ENCODE data around the gene NLRC3.
"Not testable (repeated sequence)": the region's sequence is repeated elsewhere in the genome, so short reads cannot be mapped to it uniquely, and the experiment has no call there.

The NLRC3 gene

DNA sequence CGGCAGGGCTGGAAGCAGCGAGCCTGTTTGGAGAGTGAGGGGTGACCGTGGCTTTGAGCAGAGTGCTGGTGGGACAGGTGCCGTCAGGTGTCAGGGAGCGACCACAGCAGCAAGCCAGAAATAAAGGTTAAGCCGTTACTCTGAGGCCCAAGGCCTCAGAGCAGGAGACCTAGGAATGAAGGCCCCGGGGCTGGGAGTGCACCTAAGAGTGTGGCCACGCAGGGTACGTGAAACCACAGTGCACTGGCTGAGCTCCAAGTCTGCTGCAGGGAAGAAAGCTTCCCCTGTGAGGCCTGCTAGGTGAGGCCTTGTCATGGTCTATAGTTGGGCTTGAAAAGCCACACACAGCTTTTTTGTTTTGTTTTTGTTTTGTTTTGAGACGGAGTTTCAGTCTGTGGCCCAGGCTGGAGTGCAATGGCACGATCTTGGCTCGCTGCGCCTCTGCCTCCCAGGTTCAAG, 67.7 kb downstream of the NLRC3 start:
- no peak for DNase-seq

DNA sequence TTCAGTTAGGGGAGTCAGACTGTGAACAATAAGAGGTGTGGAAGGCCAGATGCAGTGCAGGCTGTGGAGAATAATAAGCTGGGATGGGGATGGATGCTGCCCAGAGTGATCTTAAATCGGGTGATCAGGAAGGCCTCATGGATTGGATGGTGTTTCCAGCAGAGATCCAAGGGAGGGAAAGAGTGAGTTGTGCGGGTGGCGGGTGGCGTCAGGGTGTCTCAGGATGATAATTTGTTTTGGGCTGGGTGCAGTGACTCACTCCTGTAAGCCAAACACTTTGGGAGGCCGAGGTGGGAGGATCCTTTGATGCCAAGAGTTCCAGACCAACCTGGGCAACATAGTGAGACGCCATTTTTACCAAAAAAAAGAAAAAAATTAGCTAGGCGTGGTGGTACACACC, 68.5 kb downstream of the NLRC3 start:
- DNase-seq = no peak

DNA sequence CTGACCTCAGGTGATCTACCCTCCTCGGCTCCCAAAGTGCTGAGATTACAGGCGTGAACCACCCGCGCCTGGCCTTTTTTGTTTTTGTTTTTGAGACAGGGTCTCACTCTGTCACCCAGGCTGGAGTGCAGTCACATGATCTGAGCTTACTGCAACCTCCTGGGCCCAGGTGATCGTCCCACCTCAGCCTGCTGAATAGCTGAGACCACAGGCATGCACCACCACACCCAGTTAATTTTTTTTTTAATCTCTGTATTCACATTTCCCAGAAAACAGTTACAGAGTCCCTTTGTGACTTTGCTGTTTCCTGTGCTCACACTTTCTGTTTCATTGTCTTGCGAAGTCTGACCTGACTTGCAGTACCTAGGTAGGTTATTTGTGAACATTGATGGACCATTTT, 73.7 kb downstream of the NLRC3 start:
- no peak for DNase-seq

DNA sequence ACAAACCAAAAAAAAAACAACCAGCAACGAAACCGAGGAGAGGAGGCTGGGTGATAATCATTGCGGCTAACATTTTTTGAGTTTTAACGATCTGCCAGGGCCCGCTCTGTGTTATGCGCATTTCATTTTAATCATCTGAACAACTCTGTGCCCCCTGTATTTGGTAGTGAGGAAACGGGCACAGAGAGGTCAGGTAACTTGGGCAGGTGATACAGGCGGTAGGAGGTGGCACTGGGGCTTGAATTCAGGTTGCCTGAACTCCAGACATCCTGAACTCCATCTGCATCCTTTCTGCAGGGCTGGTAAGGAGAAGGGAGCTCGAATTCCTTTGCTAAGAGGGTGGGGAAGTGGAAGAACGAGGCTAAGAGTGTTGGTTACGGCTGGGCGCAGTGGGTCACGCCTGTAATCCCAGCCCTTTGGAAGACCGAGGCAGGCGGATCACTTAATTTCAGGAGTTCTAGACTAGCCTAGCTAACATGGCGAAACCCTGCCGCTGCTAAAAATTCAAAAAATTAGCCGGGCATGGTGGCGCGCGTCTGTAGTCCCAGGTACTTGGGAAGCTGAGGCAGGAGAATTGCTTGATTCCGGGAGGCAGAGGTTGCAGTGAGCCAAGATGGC, 75.3 kb downstream of the NLRC3 start:
- DNase-seq = no peak

DNA sequence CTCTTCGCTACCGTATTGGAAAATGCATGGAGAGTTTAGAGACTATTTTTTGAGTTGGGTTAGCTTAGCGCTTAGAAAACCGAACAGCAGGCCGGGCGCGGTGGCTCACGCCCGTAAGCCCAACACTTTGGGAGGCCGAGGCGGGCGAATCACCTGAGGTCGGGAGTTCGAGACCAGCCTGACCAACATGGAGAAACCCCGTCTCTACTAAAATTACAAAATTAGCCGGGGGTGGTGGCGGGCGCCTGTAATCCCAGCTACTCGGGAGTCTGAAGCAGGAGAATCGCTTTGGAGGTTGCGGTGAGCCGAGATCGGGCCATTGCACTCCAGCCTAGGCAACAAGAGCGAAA, 75.8 kb downstream of the NLRC3 start:
- not testable (repeated sequence) for DNase-seq

DNA sequence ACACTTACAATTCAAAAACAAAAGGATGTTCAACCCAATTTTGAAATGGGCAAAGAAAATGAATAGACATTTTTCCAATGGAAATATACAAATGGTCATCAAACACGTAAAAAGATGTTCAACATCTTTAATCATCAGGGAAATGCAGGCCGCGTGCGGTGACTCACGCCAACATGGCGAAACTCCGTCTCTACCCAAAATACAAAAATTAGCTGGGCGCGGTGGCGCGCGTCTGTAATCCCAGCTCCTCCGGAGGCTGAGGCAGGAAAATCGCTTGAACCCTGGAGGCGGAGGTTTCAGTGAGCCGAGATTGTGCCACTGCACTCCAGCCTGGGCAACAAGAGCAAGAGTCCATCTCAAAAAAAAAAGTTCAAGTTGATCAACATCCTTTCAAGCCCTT, 78.2 kb downstream of the NLRC3 start:
- no peak for DNase-seq

DNA sequence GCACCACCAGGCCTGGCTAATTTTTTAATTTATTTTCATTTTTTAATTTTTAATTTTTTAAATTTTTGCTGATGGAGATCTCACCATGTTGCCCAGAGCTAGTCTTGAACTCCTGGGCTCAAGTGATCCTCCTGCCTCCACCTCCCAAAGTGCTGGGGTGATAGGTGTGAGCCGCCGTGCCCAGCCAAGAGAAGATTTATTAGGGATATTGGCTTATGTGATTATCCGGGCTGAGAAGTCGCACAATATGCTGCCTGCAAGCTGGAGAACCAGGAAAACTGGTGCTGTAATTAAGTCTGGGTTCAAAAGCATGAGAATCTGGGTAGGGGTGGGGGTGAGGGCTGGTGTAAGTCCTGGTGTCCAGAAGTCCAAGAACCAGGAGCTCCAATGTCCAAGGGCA, 79.4 kb downstream of the NLRC3 start:
- no peak for DNase-seq

DNA sequence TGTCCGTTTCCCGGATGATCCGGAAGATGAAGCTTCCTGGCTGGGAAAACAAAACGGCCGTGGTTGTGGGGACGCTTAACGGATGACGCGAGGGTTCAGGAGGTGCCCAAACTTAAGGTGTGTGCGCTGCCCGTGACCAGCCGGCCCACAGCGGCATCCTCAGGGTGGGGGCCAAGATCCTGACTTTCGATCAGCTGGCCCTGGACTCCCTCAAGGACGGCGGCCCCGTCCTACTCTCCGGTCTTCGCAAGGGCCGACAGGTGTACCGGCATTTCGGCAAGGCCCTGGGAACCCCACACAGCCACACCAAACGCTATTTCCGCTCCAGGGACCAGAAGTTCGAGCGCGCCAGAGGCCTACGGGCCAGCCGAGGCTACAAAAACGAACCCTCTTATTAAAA, 80.8 kb downstream of the NLRC3 start:
- no peak for DNase-seq

DNA sequence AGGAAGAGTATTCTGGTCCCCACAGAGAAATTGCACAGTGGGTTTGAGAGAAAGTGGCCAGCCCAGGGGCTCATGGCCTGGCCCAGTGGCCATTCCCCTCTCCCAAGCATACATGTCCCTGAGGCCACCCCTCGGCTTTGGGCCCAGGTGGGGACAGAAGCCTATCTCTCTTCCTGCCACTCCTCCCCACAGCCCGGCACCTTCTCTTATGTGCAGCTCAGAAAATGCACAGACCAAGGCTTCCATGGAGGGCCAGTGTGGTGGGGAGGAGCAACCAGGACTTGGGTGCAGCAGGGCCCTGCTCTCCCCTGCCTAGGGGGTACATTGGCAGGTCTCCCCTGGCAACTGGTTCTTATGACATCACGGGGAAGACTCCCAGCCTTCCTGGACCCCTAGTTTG, 82.0 kb downstream of the NLRC3 start, which contains the start of gene C16orf90:
Gene C16orf90 (minus strand): TSS at position 314 of the 400 bp plus-strand sequence. CDS start 68 bp downstream, at position 246.
- no peak for DNase-seq

DNA sequence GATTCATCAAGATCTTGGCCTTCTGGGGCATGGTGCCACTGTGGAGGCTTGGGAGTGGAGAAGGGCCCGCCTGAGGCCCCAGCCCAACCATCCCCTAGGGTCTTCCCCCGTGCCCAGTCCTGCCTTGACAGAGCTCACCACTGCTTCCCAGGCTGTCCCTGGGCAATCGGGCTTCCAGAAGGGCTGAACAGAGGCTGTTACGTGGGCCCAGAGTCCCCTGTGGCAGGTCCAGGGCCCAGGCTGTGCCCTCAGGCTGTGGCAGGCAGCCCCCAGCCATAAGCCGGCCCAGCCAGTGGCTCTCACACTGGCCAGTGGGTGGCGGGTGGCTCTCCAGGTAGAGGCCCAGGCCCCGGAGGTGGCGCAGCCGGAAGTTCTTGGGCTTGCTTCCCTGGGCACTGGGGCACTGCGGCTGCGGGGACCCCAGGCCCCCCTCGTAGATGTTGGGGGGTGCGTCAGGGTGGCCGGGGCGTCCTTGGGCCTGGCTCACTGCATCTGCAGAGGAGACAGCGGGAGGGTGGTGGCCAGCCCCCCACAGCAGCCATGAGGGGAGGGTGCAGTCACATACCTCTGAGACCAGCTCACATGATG, 82.7 kb downstream of the NLRC3 start:
- no peak for DNase-seq

DNA sequence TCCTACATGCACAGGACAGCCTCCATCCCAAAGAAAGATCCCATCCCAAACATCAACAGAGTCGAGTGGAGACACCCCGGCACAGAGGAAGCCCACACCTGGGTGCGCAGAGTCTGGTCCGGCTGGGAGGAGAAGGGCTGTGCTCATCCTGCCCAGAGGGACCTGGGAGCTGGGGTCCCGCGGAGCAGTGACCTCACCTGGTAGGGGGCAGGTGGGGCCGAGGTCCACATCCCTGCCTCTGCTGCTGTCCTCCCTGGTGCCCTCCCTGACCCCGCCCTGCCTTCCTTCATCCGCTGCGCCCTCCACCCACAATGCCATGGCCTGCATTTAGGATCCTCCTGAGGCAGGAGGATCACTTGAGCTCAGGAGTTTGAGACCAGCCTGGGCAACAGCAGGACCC, 84.8 kb downstream of the NLRC3 start:
- DNase-seq = no peak

DNA sequence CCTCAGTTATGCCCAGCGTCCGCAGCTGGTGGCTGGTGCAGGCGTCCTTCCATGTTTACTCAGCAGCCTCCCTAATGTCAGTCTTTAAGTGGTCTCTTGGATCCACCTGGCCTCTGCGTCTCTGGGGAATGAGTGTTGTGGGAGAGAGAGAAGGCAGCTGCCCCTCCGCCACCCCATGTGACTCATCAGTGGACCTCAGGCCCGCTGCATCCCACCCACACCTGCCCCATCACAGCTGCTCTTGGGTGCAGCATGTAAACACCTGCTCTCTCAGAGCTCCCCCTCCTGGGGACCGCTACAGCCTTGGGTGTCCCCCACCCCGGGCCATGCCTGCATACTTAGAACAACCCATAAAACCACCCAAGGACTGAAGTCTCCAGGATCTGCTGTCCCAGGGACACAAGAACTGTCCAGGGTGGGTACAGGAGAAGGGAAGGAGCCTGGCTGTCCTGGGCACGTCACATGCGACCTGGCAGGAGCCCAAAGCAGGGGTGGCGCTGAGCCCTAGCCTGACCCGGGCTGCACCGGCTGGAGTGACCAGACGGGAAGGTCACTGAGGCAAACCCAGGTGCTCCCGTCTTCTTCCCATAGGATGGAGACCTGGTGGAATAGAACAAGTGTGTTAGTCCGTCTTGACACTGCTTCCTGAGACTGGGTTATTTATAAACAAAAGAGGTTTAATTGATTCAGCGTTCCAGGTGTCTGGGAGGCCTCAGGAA, 86.1 kb downstream of the NLRC3 start:
- no peak for DNase-seq

All from amniotic stem cell (primary cell).